ENCODE data around the gene RPS6KA3. TPM values are rescaled to one million over a fixed set of nuclear protein-coding genes. Genes with fewer than 3 reads are reported as not detected.

Gene RPS6KA3
- total and polyA plus RNA-seq, 2 of the 8 experiments (the other 6 are each of a cell fraction or from before 2014, with no cell fraction given): 7.1 to 13.0 TPM

DNA sequence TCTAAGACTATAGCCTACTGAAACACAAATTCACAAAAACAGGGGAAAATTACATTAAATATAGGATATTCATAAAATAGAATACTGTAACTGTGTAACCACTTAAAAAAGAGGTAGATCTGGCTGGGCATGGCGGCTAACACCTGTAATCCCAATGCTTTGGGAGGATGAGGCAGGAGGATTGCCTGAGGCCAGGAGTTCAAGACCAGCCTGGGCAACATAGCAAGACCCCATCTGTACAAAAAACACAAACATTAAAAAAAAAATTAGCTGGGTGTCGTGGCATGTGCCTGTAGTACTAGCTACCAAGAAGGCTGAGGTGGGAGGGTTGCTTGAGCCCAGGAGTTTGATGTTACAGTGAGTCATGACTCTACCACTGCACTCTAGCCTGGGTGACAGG is 33.4 kb downstream of the RPS6KA3 start (continued):
- TF ChIP-seq POU5F1 (IDR thresholded peaks at IDR 0.05; ENCODE audit: low read depth, low read length) (no peak), EGR1 (IDR thresholded peaks at IDR 0.05; ENCODE audit: borderline replicate concordance, low read depth, low read length) (no peak), SUZ12 (IDR thresholded peaks at IDR 0.05; ENCODE audit: low read length) (no peak), CHD1 (IDR thresholded peaks at IDR 0.05; ENCODE audit: low read depth, low read length) (no peak)
